Memory B cell (primary cell): ENCODE results near the gene RTN4RL1.
"Not testable (repeated sequence)": the region's sequence is repeated elsewhere in the genome, so short reads cannot be mapped to it uniquely, and the experiment has no call there.

ENCODE experiments used
- ATAC-seq: fragments of 150-1000 bp; cut with Tn5 transposase; 2 replicates; pipeline ENCODE4 v1.10.0; 2021; ENCODE audit warnings: low read depth, mild to moderate bottlenecking, moderate library complexity
- DNase-seq, 2 donors: peaks; one replicate each; pipeline ENCODE4 v3.0.0; 2022; ENCODE audit warnings: low spot score in 2 of 2
- H3K27ac Mint-ChIP-seq: one replicate; pipeline ENCODE4 v1.8.0; 2022; ENCODE audit warnings: mild to moderate bottlenecking, moderate library complexity, mixed read lengths
- H3K27me3 Mint-ChIP-seq: one replicate; pipeline ENCODE4 v1.8.0; 2022; ENCODE audit warnings: mixed read lengths
- H3K36me3 Mint-ChIP-seq: one replicate; pipeline ENCODE4 v1.8.0; 2022; ENCODE audit warnings: mild to moderate bottlenecking, mixed read lengths
- H3K4me1 Mint-ChIP-seq: one replicate; pipeline ENCODE4 v1.8.0; 2022; ENCODE audit warnings: mixed read lengths
- H3K4me3 Mint-ChIP-seq: one replicate; pipeline ENCODE4 v1.8.0; 2022; ENCODE audit warnings: mild to moderate bottlenecking, moderate library complexity, mixed read lengths
- H3K9me3 Mint-ChIP-seq: one replicate; pipeline ENCODE4 v1.8.0; 2022; ENCODE audit warnings: mixed read lengths

Gene RTN4RL1

DNA sequence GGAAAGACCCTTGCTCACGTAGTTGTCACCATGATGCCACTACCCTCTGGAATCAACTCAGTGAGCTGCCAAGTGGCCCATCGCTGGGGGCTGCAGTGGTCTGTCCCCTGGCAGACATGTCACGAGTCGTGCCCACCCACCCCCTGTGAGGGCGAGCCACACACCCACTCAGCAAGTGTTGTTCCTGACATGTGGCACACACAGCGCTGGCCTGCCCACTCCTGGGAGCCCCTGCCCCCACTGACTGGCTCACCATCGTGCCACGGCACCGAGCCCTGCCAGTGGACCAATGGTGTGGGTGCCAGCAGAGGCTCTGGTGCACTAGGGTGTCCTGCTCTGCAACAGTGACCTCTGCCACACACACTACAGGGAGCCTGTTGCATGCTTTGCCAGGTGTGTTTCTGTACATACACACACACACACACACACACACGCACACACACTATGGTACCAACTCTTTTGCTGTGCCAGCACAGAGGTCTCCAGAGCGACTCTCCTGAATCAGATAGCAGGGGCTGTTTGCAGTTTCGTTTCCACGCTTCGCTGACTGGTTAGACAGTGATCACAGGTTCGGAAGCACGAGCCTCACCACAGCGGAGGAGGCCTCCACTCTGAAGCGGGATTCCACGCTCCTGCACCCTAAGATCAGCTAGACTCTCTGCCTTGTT is 7.7 kb downstream of the RTN4RL1 start:
- Mint-ChIP-seq H3K36me3 (no peaks in the 10 kb centered on the region), H3K27me3 (peaks cover 22% of the 10 kb centered on the region), H3K4me3 (no peak overlapping the region), H3K9me3 (peaks cover 4% of the 10 kb centered on the region), H3K4me1 (peaks cover 4% of the 10 kb centered on the region), H3K27ac (peak overlapping the region; percentile 28)
- peak; percentile 96 for ATAC-seq
- no peak for DNase-seq

DNA sequence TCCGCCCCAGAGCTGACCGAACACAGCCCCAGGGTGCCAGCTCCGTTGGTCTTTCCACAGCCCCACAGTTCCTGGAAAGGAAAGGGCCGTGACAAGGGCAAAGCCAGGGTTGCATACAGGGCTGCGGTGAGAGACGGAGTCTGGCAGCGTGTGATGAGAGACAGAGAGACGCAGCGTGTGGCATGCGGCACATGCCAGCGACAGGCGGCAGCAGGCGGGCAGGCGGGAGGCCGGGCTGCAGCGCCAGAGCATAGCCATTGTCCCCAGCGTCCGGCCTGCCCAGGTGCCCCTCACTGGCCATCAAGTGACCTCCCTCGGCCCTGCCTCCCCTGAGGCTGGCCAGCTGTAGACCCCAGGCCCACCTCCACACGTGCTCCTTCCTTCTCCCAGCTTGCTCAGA is 8.6 kb downstream of the RTN4RL1 start:
- Mint-ChIP-seq H3K4me1 (peaks cover 4% of the 10 kb centered on the region), H3K27me3 (peaks cover 27% of the 10 kb centered on the region), H3K4me3 (no peak overlapping the region), H3K9me3 (peaks cover 5% of the 10 kb centered on the region), H3K36me3 (no peaks in the 10 kb centered on the region), H3K27ac (no peak overlapping the region)
- ATAC-seq (no peak), DNase-seq (no peak)

GRCh38 chr17:2015314-2015713 is 9.8 kb downstream of the RTN4RL1 start:
- ATAC-seq: no peak
- no peak overlapping the region for H3K27ac Mint-ChIP-seq

GRCh38 chr17:2013994-2014317 is 11.2 kb downstream of the RTN4RL1 start:
- DNase-seq: no peak
- H3K9me3 Mint-ChIP-seq: peaks cover 5% of the 10 kb centered on the region
- H3K36me3 Mint-ChIP-seq: no peaks in the 10 kb centered on the region
- no peak overlapping the region for H3K4me3 Mint-ChIP-seq
- H3K27ac Mint-ChIP-seq: no peak overlapping the region
- H3K27me3 Mint-ChIP-seq: peaks cover 29% of the 10 kb centered on the region
- no peak for ATAC-seq
- peaks cover 4% of the 10 kb centered on the region for H3K4me1 Mint-ChIP-seq

More at GRCh38 chr17:2015314-2015713, 9.8 kb downstream of the RTN4RL1 start:
- H3K36me3 Mint-ChIP-seq: no peaks in the 10 kb centered on the region
- H3K4me1 Mint-ChIP-seq: peaks cover 4% of the 10 kb centered on the region
- no peak overlapping the region for H3K4me3 Mint-ChIP-seq
- peaks cover 30% of the 10 kb centered on the region for H3K27me3 Mint-ChIP-seq
- no peak for DNase-seq
- H3K9me3 Mint-ChIP-seq: peaks cover 5% of the 10 kb centered on the region

- not testable (repeated sequence) for H3K9me3 Mint-ChIP-seq, H3K4me1 Mint-ChIP-seq, H3K36me3 Mint-ChIP-seq, DNase-seq, H3K27ac Mint-ChIP-seq, H3K4me3 Mint-ChIP-seq, ATAC-seq
- H3K27me3 Mint-ChIP-seq: peaks cover 32% of the 10 kb centered on the region
Observed at GRCh38 chr17:2013220-2013993, 11.7 kb downstream of the RTN4RL1 start.

DNA sequence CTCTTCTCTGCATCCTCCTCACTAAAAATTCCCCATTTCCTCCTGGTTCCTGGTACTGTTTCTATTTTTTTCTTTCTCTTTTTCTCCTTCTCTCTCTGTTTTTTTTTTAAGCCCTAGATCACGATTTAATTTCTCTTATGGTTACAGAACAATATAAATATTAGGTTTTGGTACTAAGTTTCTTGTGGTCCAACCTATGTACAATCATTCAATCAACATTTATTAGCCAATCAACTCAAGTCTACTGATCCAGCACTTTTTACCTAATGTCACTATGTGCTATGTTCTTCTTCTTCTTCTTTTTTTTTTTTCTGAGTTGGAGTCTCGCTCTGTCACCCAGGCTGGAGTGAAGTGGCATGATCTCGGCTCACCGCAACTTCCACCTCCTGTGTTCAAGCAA is 12.6 kb downstream of the RTN4RL1 start:
- no peak overlapping the region for H3K27ac Mint-ChIP-seq
- no peak for ATAC-seq

DNA sequence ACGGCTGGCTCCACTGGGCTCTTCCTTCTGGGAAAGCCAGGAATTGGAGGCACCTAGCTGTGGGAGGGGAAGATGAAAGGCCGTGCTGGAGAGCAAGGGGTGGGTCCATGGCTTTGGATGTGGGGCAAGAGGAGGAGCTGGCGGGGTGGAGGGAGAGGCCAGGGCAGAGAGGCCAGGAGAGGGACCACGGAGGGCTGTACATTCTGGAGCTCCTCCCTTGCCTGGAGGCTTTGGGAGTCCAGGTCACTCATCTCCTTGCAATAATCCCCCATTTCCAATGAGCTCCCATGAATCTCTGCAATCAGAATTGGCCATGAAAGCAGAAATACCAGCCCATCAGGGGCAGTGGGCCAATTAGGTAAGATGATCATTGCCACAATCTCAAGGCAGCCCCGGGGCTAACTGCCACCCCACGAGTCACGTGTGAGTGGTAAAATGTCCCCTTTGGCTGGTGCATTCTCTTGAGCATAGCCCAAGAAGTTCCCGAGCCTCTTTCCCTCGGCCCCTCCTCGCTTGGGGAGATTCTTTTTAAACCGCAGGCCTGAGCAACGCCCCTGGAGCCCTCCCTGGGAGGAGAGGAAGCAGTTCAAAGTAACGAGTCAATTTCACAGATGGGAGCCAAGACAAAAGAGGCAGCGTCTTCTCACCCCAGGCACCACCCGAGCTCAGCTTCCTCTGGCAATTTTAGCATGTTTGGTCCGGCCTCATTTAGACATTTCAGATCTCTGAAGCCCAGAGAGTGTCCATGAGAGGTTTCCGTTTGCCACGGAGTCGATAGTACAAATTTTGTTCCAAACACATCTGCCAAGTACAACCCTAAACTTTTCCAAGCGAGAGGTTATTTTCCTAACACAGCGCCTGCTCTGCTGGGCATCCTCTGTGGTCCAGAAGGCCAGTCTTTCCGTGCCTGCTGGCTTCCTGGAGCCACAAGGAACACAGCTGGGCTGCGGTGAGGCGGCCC is 13.4 kb downstream of the RTN4RL1 start:
- no peaks in the 10 kb centered on the region for H3K36me3 Mint-ChIP-seq
- no peak for DNase-seq
- peaks cover 29% of the 10 kb centered on the region for H3K27me3 Mint-ChIP-seq
- ATAC-seq: no peak
- peaks cover 5% of the 10 kb centered on the region for H3K9me3 Mint-ChIP-seq
- H3K4me1 Mint-ChIP-seq: no peaks in the 10 kb centered on the region
- H3K27ac Mint-ChIP-seq: no peak overlapping the region
- no peak overlapping the region for H3K4me3 Mint-ChIP-seq

More for the DNA sequence above, 12.6 kb downstream of the RTN4RL1 start:
- Mint-ChIP-seq H3K4me3 (no peak overlapping the region), H3K9me3 (peaks cover 5% of the 10 kb centered on the region), H3K27me3 (peaks cover 29% of the 10 kb centered on the region), H3K36me3 (no peaks in the 10 kb centered on the region), H3K4me1 (no peaks in the 10 kb centered on the region)
- no peak for DNase-seq

- H3K27ac Mint-ChIP-seq: no peak overlapping the region
- H3K36me3 Mint-ChIP-seq: no peaks in the 10 kb centered on the region
- ATAC-seq (no peak), DNase-seq (no peak)
- H3K9me3 Mint-ChIP-seq: peaks cover 5% of the 10 kb centered on the region
- no peak overlapping the region for H3K4me3 Mint-ChIP-seq
- H3K4me1 Mint-ChIP-seq: no peaks in the 10 kb centered on the region
- peaks cover 24% of the 10 kb centered on the region for H3K27me3 Mint-ChIP-seq
Observed at GRCh38 chr17:2009737-2010136, 15.4 kb downstream of the RTN4RL1 start.

- no peak for ATAC-seq
- Mint-ChIP-seq H3K4me3 (no peak overlapping the region), H3K9me3 (peaks cover 3% of the 10 kb centered on the region), H3K4me1 (no peaks in the 10 kb centered on the region), H3K27ac (no peak overlapping the region), H3K27me3 (peaks cover 19% of the 10 kb centered on the region), H3K36me3 (no peaks in the 10 kb centered on the region)
- DNase-seq: no peak
Observed at GRCh38 chr17:2008332-2009126, 16.6 kb downstream of the RTN4RL1 start.

- no peak for ATAC-seq
- Mint-ChIP-seq H3K9me3 (no peaks in the 10 kb centered on the region), H3K4me1 (no peaks in the 10 kb centered on the region)
Observed at GRCh38 chr17:2004435-2004952, 20.6 kb downstream of the RTN4RL1 start.

GRCh38 chr17:2003525-2003924 is 21.6 kb downstream of the RTN4RL1 start:
- H3K4me1 Mint-ChIP-seq: peaks cover 2% of the 10 kb centered on the region
- H3K27me3 Mint-ChIP-seq: peaks cover 16% of the 10 kb centered on the region

More at GRCh38 chr17:2004435-2004952, 20.6 kb downstream of the RTN4RL1 start:
- no peak overlapping the region for H3K27ac Mint-ChIP-seq
- no peak overlapping the region for H3K4me3 Mint-ChIP-seq
- peaks cover under 1% of the 10 kb centered on the region for H3K36me3 Mint-ChIP-seq
- peaks cover 15% of the 10 kb centered on the region for H3K27me3 Mint-ChIP-seq
- DNase-seq: no peak

GRCh38 chr17:2002767-2003329 is 22.3 kb downstream of the RTN4RL1 start:
- Mint-ChIP-seq H3K27me3 (peaks cover 16% of the 10 kb centered on the region), H3K4me3 (no peak overlapping the region), H3K36me3 (peaks cover 3% of the 10 kb centered on the region), H3K9me3 (no peaks in the 10 kb centered on the region), H3K27ac (no peak overlapping the region), H3K4me1 (peaks cover 2% of the 10 kb centered on the region)
- ATAC-seq (no peak), DNase-seq (no peak)

More at GRCh38 chr17:2003525-2003924, 21.6 kb downstream of the RTN4RL1 start:
- Mint-ChIP-seq H3K36me3 (peaks cover 3% of the 10 kb centered on the region), H3K9me3 (no peaks in the 10 kb centered on the region), H3K4me3 (no peak overlapping the region), H3K27ac (no peak overlapping the region)
- ATAC-seq: no peak
- no peak for DNase-seq
